ENCODE data around the gene NCF4. TPM values are rescaled to one million over a fixed set of nuclear protein-coding genes. Genes with fewer than 3 reads are reported as not detected.
A peak's percentile ranks its signal among the peaks of the same experiment; 100 is the strongest.

The NCF4 gene
- total RNA-seq, 2 donors from 2014 or later: 6.3 to 11.2 TPM

- ATAC-seq: no peak
- intact Hi-C loops (cut with DNase I, micrococcal nuclease): no loop called here
- DNase-seq: no peak
These were observed 49.7 kb downstream of the NCF4 start for GRCh38 chr22:36910461-36910860.

GRCh38 chr22:36911887-36912661 is 51.3 kb downstream of the NCF4 start:
- intact Hi-C loops (cut with DNase I, micrococcal nuclease): no loop called here
- ATAC-seq (no peak), DNase-seq (no peak)

- DNase-seq (peak in 1 of 2 donors; percentile 5), ATAC-seq (no peak)
- intact Hi-C loops (cut with DNase I, micrococcal nuclease): no loop called here
These were observed 52.1 kb downstream of the NCF4 start for GRCh38 chr22:36912694-36913426.

- DNase-seq: peak; percentile 47 to 52
These were observed 52.9 kb downstream of the NCF4 start, which contains the start of gene CSF2RB for GRCh38 chr22:36913427-36914389. TSS of gene CSF2RB (plus strand) at chr22:36913628. CDS start at chr22:36922208, 8,580 bp downstream.

GRCh38 chr22:36914390-36914752 is 53.6 kb downstream of the NCF4 start:
- ATAC-seq: no peak
- intact Hi-C loops (cut with DNase I, micrococcal nuclease): no loop called here
- no peak for DNase-seq

More at GRCh38 chr22:36913427-36914389, 52.9 kb downstream of the NCF4 start, which contains the start of gene CSF2RB:
- peak; percentile 37 for ATAC-seq
- intact Hi-C loops (cut with DNase I, micrococcal nuclease): no loop called here

GRCh38 chr22:36916034-36916433 is 55.2 kb downstream of the NCF4 start:
- ATAC-seq: no peak
- DNase-seq: no peak
- intact Hi-C loops (cut with DNase I, micrococcal nuclease): no loop called here

- ATAC-seq (no peak), DNase-seq (no peak)
- intact Hi-C loops (cut with DNase I, micrococcal nuclease): no loop called here
These were observed 57.9 kb downstream of the NCF4 start for GRCh38 chr22:36918586-36919284.

- DNase-seq (no peak), ATAC-seq (no peak)
- intact Hi-C loops (cut with DNase I, micrococcal nuclease): no loop called here
These were observed 60.7 kb downstream of the NCF4 start for GRCh38 chr22:36921309-36922104.

GRCh38 chr22:36922105-36922608 is 61.4 kb downstream of the NCF4 start:
- DNase-seq (no peak), ATAC-seq (no peak)
- intact Hi-C loops (cut with DNase I, micrococcal nuclease): no loop called here

- intact Hi-C loops (cut with DNase I, micrococcal nuclease): no loop called here
- ATAC-seq (no peak), DNase-seq (no peak)
These were observed 61.9 kb downstream of the NCF4 start for GRCh38 chr22:36922711-36923110.

GRCh38 chr22:36923131-36923788 is 62.5 kb downstream of the NCF4 start:
- DNase-seq (no peak), ATAC-seq (no peak)
- intact Hi-C loops (cut with DNase I, micrococcal nuclease): no loop called here

GRCh38 chr22:36924151-36924698 is 63.4 kb downstream of the NCF4 start:
- DNase-seq (no peak), ATAC-seq (no peak)
- intact Hi-C loops (cut with DNase I, micrococcal nuclease): no loop called here

GRCh38 chr22:36925388-36926290 is 64.8 kb downstream of the NCF4 start:
- DNase-seq (no peak), ATAC-seq (no peak)
- intact Hi-C loops (cut with DNase I, micrococcal nuclease): no loop called here

GRCh38 chr22:36926309-36926708 is 65.5 kb downstream of the NCF4 start:
- intact Hi-C loops (cut with DNase I, micrococcal nuclease): no loop called here
- ATAC-seq (no peak), DNase-seq (no peak)

GRCh38 chr22:36926721-36927435 is 66.1 kb downstream of the NCF4 start:
- no peak for DNase-seq
- intact Hi-C loops (cut with DNase I, micrococcal nuclease): no loop called here
- ATAC-seq: no peak

Measured in left colon (tissue), 2 donors.